H9 (cell line): ENCODE results near the gene ZNF714. TPM values are rescaled to one million over a fixed set of nuclear protein-coding genes. Genes with fewer than 3 reads are reported as not detected.

Experiments
- DNase-seq: peaks from one replicate; pipeline ENCODE4 v3.0.0-alpha.2; 2017
- H2AFZ ChIP-seq: one replicate; pipeline ENCODE4 v1.6.1; 2013; ENCODE audit warnings: mild to moderate bottlenecking, low read length, control low read depth, moderate library complexity
- H2AK5ac ChIP-seq: 2 replicates; pipeline ENCODE4 v1.6.1; 2013; ENCODE audit warnings: low read length, control low read depth, mixed read lengths; ENCODE audit not compliant: insufficient read length
- H2BK120ac ChIP-seq: one replicate; pipeline ENCODE4 v1.6.1; 2013; ENCODE audit warnings: low read depth, mild to moderate bottlenecking, low read length, control low read depth, inconsistent platforms; ENCODE audit not compliant: poor library complexity, severe bottlenecking
- H2BK12ac ChIP-seq: 2 replicates; pipeline ENCODE4 v1.6.1; 2013; ENCODE audit warnings: low read length, control low read depth, mixed read lengths, low read depth; ENCODE audit not compliant: insufficient read length
- H2BK15ac ChIP-seq: 2 replicates; pipeline ENCODE4 v1.6.1; 2013; ENCODE audit warnings: low read depth, low read length, control low read depth
- H2BK20ac ChIP-seq: one replicate; pipeline ENCODE4 v1.6.1; 2013; ENCODE audit warnings: low read depth, mild to moderate bottlenecking, low read length, control low read depth, inconsistent platforms; ENCODE audit not compliant: poor library complexity, severe bottlenecking
- H2BK5ac ChIP-seq: 2 replicates; pipeline ENCODE4 v1.6.1; 2013; ENCODE audit warnings: low read length, control low read depth, mixed read lengths; ENCODE audit not compliant: insufficient read length
- H3K14ac ChIP-seq: 2 replicates; pipeline ENCODE4 v1.6.1; 2013; ENCODE audit warnings: low read length, control low read depth; ENCODE audit not compliant: insufficient read depth
- H3K18ac ChIP-seq: 2 replicates; pipeline ENCODE4 v1.6.1; 2013; ENCODE audit warnings: low read depth, mild to moderate bottlenecking, mixed read lengths, low read length, control low read depth; ENCODE audit not compliant: insufficient read length
- H3K23ac ChIP-seq: 2 replicates; pipeline ENCODE4 v1.6.1; 2013; ENCODE audit warnings: low read length, control low read depth, mixed read lengths, low read depth; ENCODE audit not compliant: insufficient read length
- H3K23me2 ChIP-seq: 2 replicates; pipeline ENCODE4 v1.6.1; 2013; ENCODE audit warnings: low read depth, mild to moderate bottlenecking, mixed read lengths, low read length, control low read depth; ENCODE audit not compliant: insufficient read length, poor library complexity, severe bottlenecking
- H3K27ac ChIP-seq: 2 replicates; pipeline ENCODE4 v1.5.1; 2013; ENCODE audit warnings: low read length, control low read depth, mixed read lengths, low read depth; ENCODE audit not compliant: insufficient read length
- H3K27me3 ChIP-seq: 2 replicates; pipeline ENCODE4 v1.6.1; 2013; ENCODE audit warnings: low read length, control low read depth, inconsistent platforms; ENCODE audit not compliant: insufficient read depth
- H3K4ac ChIP-seq: 2 replicates; pipeline ENCODE4 v1.6.1; 2013; ENCODE audit warnings: low read depth, mild to moderate bottlenecking, control low read depth, inconsistent platforms, low read length, moderate library complexity
- H3K4me1 ChIP-seq: 2 replicates; pipeline ENCODE4 v1.6.1; 2013; ENCODE audit warnings: low read length, control low read depth, inconsistent platforms; ENCODE audit not compliant: insufficient read depth
- H3K4me2 ChIP-seq: 2 replicates; pipeline ENCODE4 v1.6.1; 2013; ENCODE audit warnings: low read length, control low read depth, mixed read lengths; ENCODE audit not compliant: insufficient read length, insufficient read depth
- H3K56ac ChIP-seq: 2 replicates; pipeline ENCODE4 v1.6.1; 2013; ENCODE audit warnings: low read depth, mild to moderate bottlenecking, mixed read lengths, low read length, control low read depth; ENCODE audit not compliant: insufficient read length
- H3K79me1 ChIP-seq: 2 replicates; pipeline ENCODE4 v1.6.1; 2013; ENCODE audit warnings: low read depth, mild to moderate bottlenecking, moderate library complexity, low read length, control low read depth, inconsistent platforms; ENCODE audit not compliant: insufficient read depth, poor library complexity, severe bottlenecking
- H3K79me2 ChIP-seq: 2 replicates; pipeline ENCODE4 v1.6.1; 2013; ENCODE audit warnings: low read length, control low read depth, inconsistent platforms; ENCODE audit not compliant: insufficient read depth
- H3K9ac ChIP-seq: 2 replicates; pipeline ENCODE4 v1.6.1; 2013; ENCODE audit warnings: low read length, control low read depth, mixed read lengths; ENCODE audit not compliant: insufficient read length; ENCODE audit errors: extremely low read depth
- H3K9me3 ChIP-seq: one replicate; pipeline ENCODE4 v1.6.1; 2013; ENCODE audit warnings: low read depth, low read length, inconsistent platforms; ENCODE audit not compliant: control insufficient read depth
- H3T11ph ChIP-seq: one replicate; pipeline ENCODE4 v1.6.1; 2013; ENCODE audit warnings: mild to moderate bottlenecking, low read length, control low read depth, inconsistent platforms
- H4K20me1 ChIP-seq: one replicate; pipeline ENCODE4 v1.6.1; 2013; ENCODE audit not compliant: control insufficient read depth, insufficient read length, insufficient read depth
- H4K5ac ChIP-seq: 2 replicates; pipeline ENCODE4 v1.6.1; 2013; ENCODE audit warnings: low read depth, mild to moderate bottlenecking, mixed read lengths, low read length, control low read depth; ENCODE audit not compliant: insufficient read length
- H4K8ac ChIP-seq: replicated peaks from 2 replicates; pipeline ENCODE4 v1.6.1; 2013; ENCODE audit warnings: low read length, control low read depth, mixed read lengths, low read depth; ENCODE audit not compliant: insufficient read length
- H4K91ac ChIP-seq: 2 replicates; pipeline ENCODE4 v1.6.1; 2013; ENCODE audit warnings: low read depth, mild to moderate bottlenecking, moderate library complexity, mixed read lengths, low read length, control low read depth; ENCODE audit not compliant: insufficient read length
- H3K27ac Mint-ChIP-seq, 3 experiments: 2 replicates in 2 of 3; 3 replicates in 1 of 3; pipeline ENCODE4 v1.8.0; 2020 to 2021; ENCODE audit warnings: mixed read lengths in 3 of 3, mild to moderate bottlenecking in 1 of 3, moderate library complexity in 1 of 3
- H3K27me3 Mint-ChIP-seq: 2 replicates; pipeline ENCODE4 v1.8.0; 2021; ENCODE audit warnings: low read depth, mild to moderate bottlenecking, moderate library complexity, mixed read lengths
- H3K36me3 Mint-ChIP-seq, 3 experiments: 2 replicates in 2 of 3; 3 replicates in 1 of 3; pipeline ENCODE4 v1.8.0; 2020 to 2021; ENCODE audit warnings: low read depth in 3 of 3, mixed read lengths in 3 of 3; ENCODE audit not compliant: insufficient read depth in 1 of 3
- H3K4me1 Mint-ChIP-seq, 2 experiments: 2 replicates each; pipeline ENCODE4 v1.8.0; 2020; ENCODE audit warnings: mixed read lengths in 2 of 2
- H3K4me3 Mint-ChIP-seq, 2 experiments: 2 replicates in 1 of 2; 3 replicates in 1 of 2; pipeline ENCODE4 v1.8.0; 2020 to 2021; ENCODE audit warnings: mild to moderate bottlenecking in 2 of 2, mixed read lengths in 2 of 2, moderate library complexity in 1 of 2
- H3K9me3 Mint-ChIP-seq, 2 experiments: 2 replicates in 1 of 2; 3 replicates in 1 of 2; pipeline ENCODE4 v1.8.0; 2020; ENCODE audit warnings: mild to moderate bottlenecking in 2 of 2, mixed read lengths in 2 of 2, moderate library complexity in 1 of 2
- CTCF ChIP-seq: fragments of 200-600 bp; sonication (generic); conservative IDR thresholded peaks from 3 replicates; pipeline ENCODE4 v1.8.0; 2021; ENCODE audit warnings: antibody characterized with exemption, mild to moderate bottlenecking
- WGBS: extraction: QIAGEN DNeasy Blood & Tissue Kit; methylation state at CpG from one replicate; pipeline ENCODE4 v1.1.7; 2013; ENCODE audit warnings: missing lambda C conversion rate, low lambda C conversion rate, mixed read lengths; ENCODE audit not compliant: insufficient read length; ENCODE audit errors: extremely low coverage; 5-methylcytosine and 5-hydroxymethylcytosine counted together
- total RNA-seq: library from RNA; stranded (reverse); gene quantifications from 2 replicates; pipeline ENCODE4 v1.2.1, GENCODE V29; 2021

The ZNF714 gene
- total RNA-seq, 1 experiment from 2014 or later: 53.9 TPM

GRCh38 chr19:21087871-21088270 is 5.9 kb downstream of the ZNF714 start:
- no peak overlapping the region for H3K23ac ChIP-seq
- no peak overlapping the region for H3T11ph ChIP-seq
- H2AK5ac ChIP-seq: no peak overlapping the region
- peaks cover 28 to 37% of the 10 kb centered on the region in 2 experiments for H3K4me1 Mint-ChIP-seq
- no peaks in the 10 kb centered on the region for H3K4me1 ChIP-seq
- no peaks in the 10 kb centered on the region; a peak in 1 of 5 replicates for H3K9me3 Mint-ChIP-seq
- H3K56ac ChIP-seq: no peak overlapping the region
- H2BK12ac ChIP-seq: no peak overlapping the region
- H3K9me3 ChIP-seq: no peaks in the 10 kb centered on the region
- H4K91ac ChIP-seq: no peak overlapping the region
- no peak overlapping the region for H3K4me3 Mint-ChIP-seq
- no peak overlapping the region for H2BK120ac ChIP-seq
- H4K8ac ChIP-seq: no peak overlapping the region
- no peaks in the 10 kb centered on the region for H3K27me3 ChIP-seq
- peaks cover 8% of the 10 kb centered on the region for H3K79me1 ChIP-seq
- H3K4ac ChIP-seq: no peak overlapping the region
- peaks cover 4% of the 10 kb centered on the region; the same call in 1 of the 2 replicates for H3K79me2 ChIP-seq
- H4K5ac ChIP-seq: no peak overlapping the region
- no peak overlapping the region for H3K9ac ChIP-seq
- no peak overlapping the region for H3K14ac ChIP-seq
- no peak overlapping the region for H2BK15ac ChIP-seq
- no peak overlapping the region for H3K18ac ChIP-seq
- H3K36me3 Mint-ChIP-seq: peaks cover 34 to 76% (median 74%) of the 10 kb centered on the region in 3 experiments; a peak in 6 of 7 replicates
- H3K27ac Mint-ChIP-seq: no peak overlapping the region
- no peak for TF ChIP-seq CTCF
- no peak overlapping the region for H2AFZ ChIP-seq
- no peak for DNase-seq
- no peaks in the 10 kb centered on the region for H3K27me3 Mint-ChIP-seq
- H3K27ac ChIP-seq: no peak overlapping the region
- H4K20me1 ChIP-seq: no peaks in the 10 kb centered on the region
- H3K4me2 ChIP-seq: no peak overlapping the region
- no CpG with 5 or more reads among the region's 3 CpGs for WGBS
- H2BK20ac ChIP-seq: no peak overlapping the region
- H2BK5ac ChIP-seq: no peak overlapping the region
- no peaks in the 10 kb centered on the region for H3K23me2 ChIP-seq
